HepG2 (cell line): Measurements from ENCODE around the gene SHISA7. TPM values are rescaled to one million over a fixed set of nuclear protein-coding genes. Genes with fewer than 3 reads are reported as not detected.
A peak's percentile ranks its signal among the peaks of the same experiment; 100 is the strongest.

Experiments
- ATAC-seq: fragments of 200-7000 bp; cut with Tn5 transposase; 3 replicates; pipeline ENCODE4 v1.9.1; 2020; ENCODE audit warnings: mild to moderate bottlenecking, moderate library complexity
- BruUV-seq: library from RNA; stranded (reverse); fragments of 400-500 nt; replicated peaks from 2 replicates; lab custom pipeline; 2021; lab: Mats Ljungman, UMichigan
- CTCF ChIA-PET: fragments of 300-600 bp; formaldehyde crosslinking; extraction: SDS; loops from one replicate; lab custom pipeline; 2021; ENCODE audit warnings: low total read pairs, inconsistent platforms, low intra/inter-chr PET ratio; lab: Yijun Ruan, JAX
- POLR2A ChIA-PET: fragments of 350-600 bp; sonication (Branson Sonifier 250); formaldehyde crosslinking; loops from one replicate; lab custom pipeline; 2020; ENCODE audit warnings: antibody characterized with exemption, inconsistent platforms; lab: Yijun Ruan, JAX
- DNase-seq: peaks from one replicate; pipeline ENCODE4 v3.0.0-alpha.2; 2015; ENCODE audit warnings: low spot score
- FAIRE-seq: peaks from 3 replicates; lab custom pipeline; 2011; peaks lifted over from hg19 to GRCh38; lab: Jason Lieb, UNC
- H2AFZ ChIP-seq: one replicate; pipeline ENCODE4 v1.6.1; 2011; ENCODE audit warnings: low read length, inconsistent platforms
- H3K27ac ChIP-seq: fragments of 300-600 bp; 3 replicates; pipeline ENCODE4 v1.8.0; 2011; ENCODE audit warnings: mixed run types, mild to moderate bottlenecking, mixed read lengths, low read length, inconsistent platforms; ENCODE audit not compliant: insufficient read depth; ENCODE audit errors: extremely low read length
- H3K27me3 ChIP-seq, 2 experiments: fragments of 200-600 bp in 1 of 2; 2 replicates in 1 of 2; 3 replicates in 1 of 2; pipeline versions ENCODE4 v1.6.0 to v1.8.0; 2011; ENCODE audit warnings: low read length in 2 of 2, mild to moderate bottlenecking in 2 of 2, moderate library complexity in 2 of 2, inconsistent platforms in 1 of 2; ENCODE audit not compliant: insufficient read depth in 2 of 2, control insufficient read depth in 1 of 2
- H3K36me3 ChIP-seq, 2 experiments: fragments of 200-600 bp in 1 of 2; replicated peaks in 1 of 2; 2 replicates in 1 of 2; 3 replicates in 1 of 2; pipeline versions ENCODE4 v1.5.1 to v1.8.0; 2011; ENCODE audit warnings: low read length in 2 of 2, inconsistent platforms in 1 of 2; ENCODE audit not compliant: insufficient read depth in 2 of 2, control insufficient read depth in 1 of 2
- H3K4me1 ChIP-seq: 2 replicates; pipeline ENCODE4 v1.5.1; 2012; ENCODE audit warnings: low read length, inconsistent platforms; ENCODE audit not compliant: insufficient read depth
- H3K4me2 ChIP-seq: 2 replicates; pipeline ENCODE4 v1.6.0; 2011; ENCODE audit warnings: low read depth, low read length, inconsistent platforms
- H3K4me3 ChIP-seq, 3 experiments: fragments of 200-600 bp in 1 of 3; sonication (generic), shearing (Covaris generic) in 1 of 3; replicated peaks in 1 of 3; 2 replicates each; pipeline ENCODE4 v1.5.1; 2011 to 2016; ENCODE audit warnings: low read length in 3 of 3, inconsistent platforms in 2 of 3, low read depth in 2 of 3, mild to moderate bottlenecking in 2 of 3, control low read depth in 1 of 3, mixed read lengths in 1 of 3; ENCODE audit not compliant: insufficient read depth in 1 of 3
- H3K79me2 ChIP-seq: one replicate; pipeline ENCODE4 v1.6.1; 2011; ENCODE audit warnings: low read length, inconsistent platforms; ENCODE audit not compliant: insufficient read depth
- H3K9ac ChIP-seq: 2 replicates; pipeline ENCODE4 v1.6.0; 2011; ENCODE audit warnings: mild to moderate bottlenecking, low read depth, low read length, inconsistent platforms; ENCODE audit not compliant: insufficient read depth
- H3K9me3 ChIP-seq: 2 replicates; pipeline ENCODE4 v1.5.1; 2012; ENCODE audit warnings: mild to moderate bottlenecking, low read length
- H4K20me1 ChIP-seq: 2 replicates; pipeline ENCODE4 v1.6.0; 2011; ENCODE audit warnings: inconsistent platforms, mild to moderate bottlenecking, low read length, moderate library complexity; ENCODE audit not compliant: insufficient read depth
- ARNT2 ChIP-seq: sonication (generic); formaldehyde crosslinking; IDR thresholded peaks from 2 replicates; pipeline ENCODE4 v1.8.0; 2022; ENCODE audit warnings: mild to moderate bottlenecking, low read depth, missing genetic modification reagents, moderate library complexity
- ASH2L ChIP-seq: fragments of 300-600, 200-600 bp; sonication (generic); IDR thresholded peaks from 2 replicates; pipeline ENCODE4 v1.7.0; 2017; ENCODE audit warnings: low read depth, mild to moderate bottlenecking, moderate library complexity, mixed read lengths, low read length; ENCODE audit not compliant: insufficient read length
- MAX ChIP-seq: IDR thresholded peaks from 2 replicates; pipeline ENCODE4 v1.6.1; 2012; ENCODE audit warnings: inconsistent platforms
- POLR2G ChIP-seq: fragments of 200-400 bp; formaldehyde crosslinking; IDR thresholded peaks from 2 replicates; pipeline ENCODE4 v1.6.1; 2018; ENCODE audit warnings: mild to moderate bottlenecking, low read depth, low read length, moderate library complexity
- TBX2 ChIP-seq: sonication (generic); formaldehyde crosslinking; IDR thresholded peaks from 2 replicates; pipeline ENCODE4 v1.5.0; 2020; ENCODE audit warnings: missing genetic modification reagents, mild to moderate bottlenecking, borderline replicate concordance
- ZBED4 ChIP-seq: sonication (generic); formaldehyde crosslinking; IDR thresholded peaks from 2 replicates; pipeline ENCODE4 v1.4.0; 2020; ENCODE audit warnings: missing genetic modification reagents, borderline replicate concordance
- ZEB1 ChIP-seq: IDR thresholded peaks from 2 replicates; pipeline ENCODE4 v1.6.1; 2012; ENCODE audit warnings: mild to moderate bottlenecking, low read depth, inconsistent platforms; ENCODE audit not compliant: insufficient replicate concordance
- ZNF292 ChIP-seq: sonication (generic); formaldehyde crosslinking; IDR thresholded peaks from 2 replicates; pipeline ENCODE4 v1.8.1; 2022; ENCODE audit warnings: mild to moderate bottlenecking, low read depth, missing genetic modification reagents, borderline replicate concordance
- ZNF670 ChIP-seq: sonication (generic); formaldehyde crosslinking; IDR thresholded peaks from 2 replicates; pipeline ENCODE4 v1.8.0; 2022; ENCODE audit warnings: mild to moderate bottlenecking, missing genetic modification reagents, borderline replicate concordance
- ZNF674 ChIP-seq: sonication (generic); formaldehyde crosslinking; IDR thresholded peaks from 2 replicates; pipeline ENCODE4 v1.5.0; 2020; ENCODE audit warnings: low read depth, mild to moderate bottlenecking, missing genetic modification reagents
- ZNF772 ChIP-seq: sonication (generic); formaldehyde crosslinking; IDR thresholded peaks from 2 replicates; pipeline ENCODE4 v1.5.0; 2020; ENCODE audit warnings: mild to moderate bottlenecking, missing genetic modification reagents
- WGBS: methylation state at CpG from one replicate; pipeline ENCODE4 v1.1.6; 2017; ENCODE audit warnings: low lambda C conversion rate; 5-methylcytosine and 5-hydroxymethylcytosine counted together
- in situ Hi-C: cut with HindIII; loops from 2 replicates; pipeline ENCODE4 v1.10.0; 2017; ENCODE audit warnings: low pct_unique_long_range_greater_than_20kb; ENCODE audit not compliant: extremely low pct_ligation_motif_present
- intact Hi-C: fragments of 100-400 bp; cut with micrococcal nuclease; formaldehyde crosslinking; loops from one replicate; pipeline ENCODE4 v1.10.0; 2022; ENCODE audit not compliant: unreplicated experiment
- polyA plus RNA-seq, 8 experiments: library from polyadenylated mRNA; depleted of rRNA in 3 of 8; stranded (reverse) in 7 of 8; unstranded in 1 of 8; fragments of >200 nt; fragmentation: Illumina TruSeq in 4 of 8; extraction: Trizol in 4 of 8; gene quantifications; 2 replicates each; pipeline versions ENCODE4 v1.2.1 to v1.2.3, GENCODE V29; 2011 to 2016; ENCODE audit warnings: low read depth in 4 of 8, missing spikeins in 1 of 8, mixed read lengths in 1 of 8; ENCODE audit not compliant: insufficient read depth in 1 of 8
- total RNA-seq, 5 experiments: library from RNA; depleted of rRNA; stranded (reverse); fragments of >200 nt; fragmentation: Illumina TruSeq; extraction: Trizol; gene quantifications; 2 replicates each; pipeline ENCODE4 v1.2.3, GENCODE V29; 2016; ENCODE audit warnings: low read depth in 1 of 5
- TF ChIP-seq, protein P1 (sequence below): sonication (generic); formaldehyde crosslinking; IDR thresholded peaks from 2 replicates; pipeline ENCODE4 v1.5.1; 2020; ENCODE audit warnings: missing genetic modification reagents, mild to moderate bottlenecking, borderline replicate concordance
- TF ChIP-seq, protein P2 (sequence below): conservative IDR thresholded peaks from 2 replicates; pipeline ENCODE4 v1.6.1; 2018; ENCODE audit warnings: missing genetic modification reagents
- TF ChIP-seq, protein P3 (sequence below): sonication (generic); formaldehyde crosslinking; IDR thresholded peaks from 2 replicates; pipeline ENCODE4 v1.4.0; 2020; ENCODE audit warnings: missing genetic modification reagents; ENCODE audit errors: not compliant biosample characterization

The SHISA7 gene
- total and polyA plus RNA-seq, 2 of the 13 experiments (the other 11 are each of a cell fraction or from before 2014, with no cell fraction given) = not detected

DNA sequence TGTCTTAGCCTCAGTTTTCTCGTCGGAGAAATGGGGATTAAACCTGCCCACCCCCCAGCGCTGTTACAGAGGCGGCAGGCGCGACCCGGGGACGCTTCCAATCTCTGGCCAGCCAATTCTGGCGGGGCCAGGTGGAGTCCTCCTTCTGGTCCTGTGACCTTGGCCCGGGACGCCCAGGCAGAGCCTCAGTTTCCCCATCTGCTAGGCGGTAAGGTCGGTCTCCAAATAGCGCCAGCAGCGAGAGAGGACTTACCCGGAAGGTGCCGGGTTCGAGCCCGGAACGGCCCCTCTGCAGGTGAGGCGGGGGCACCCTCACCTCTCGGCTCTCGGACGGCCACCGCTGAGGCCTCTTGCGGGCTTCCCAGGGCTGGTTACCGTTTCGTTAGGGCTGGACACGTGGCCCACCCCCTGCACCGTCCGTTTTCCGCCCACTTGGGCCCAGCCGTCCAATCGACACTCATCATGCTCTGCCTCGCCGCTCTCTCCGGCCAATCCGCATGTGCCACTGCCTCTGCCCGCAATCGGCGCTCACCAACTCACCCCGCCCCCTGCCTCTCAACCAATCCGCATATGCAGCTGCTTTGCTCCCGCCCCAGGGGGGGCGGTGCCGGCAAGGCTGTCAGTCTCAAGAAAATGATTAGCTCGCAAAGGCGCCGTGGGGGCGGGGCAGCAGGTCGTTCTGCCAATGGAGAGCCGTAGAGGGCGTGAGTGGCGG lies 18.3 kb upstream of the SHISA7 start, which contains the start of gene ISOC2:
Gene ISOC2 (minus strand): TSS at position 384 of the 715 bp plus-strand sequence. CDS start 5,156 bp downstream, outside the sequence.
- Histone ChIP-seq H3K4me3 (peak within 1 kb of the TSS; percentile 60 to 81 (median 67)), H3K9ac (peak within 1 kb of the TSS; percentile 87), H3K27ac (peak within 1 kb of the TSS; percentile 93), H3K36me3 (peaks cover 1 to 4% of the 10 kb centered on the region in 2 experiments; a peak in 3 of 5 replicates), H2AFZ (no peak within 1 kb of the TSS), H4K20me1 (no peaks in the 10 kb centered on the region; the same call in 1 of the 2 replicates), H3K27me3 (no peaks in the 10 kb centered on the region), H3K4me1 (peaks cover 58% of the 10 kb centered on the region), H3K9me3 (no peaks in the 10 kb centered on the region), H3K79me2 (peaks cover 20% of the 10 kb centered on the region), H3K4me2 (peak within 1 kb of the TSS; percentile 100)
- intact Hi-C loops = no loop called here
- ChIA-PET CTCF (no interaction called here), POLR2A (interaction anchor here (0.5 to 2.6 kb wide), 31 partner anchors 8 to 344 kb away, joined by 3 to 29 read pairs (median 4); partner anchors contain the start of genes CCDC106, FIZ1, HSPBP1 and KMT5C)
- in situ Hi-C loops = no loop called here
- ATAC-seq = peak; percentile 93
- BruUV-seq = no TSS peak
- peak; percentile 97 for FAIRE-seq
- 0% methylated on average over 14 of the region's 54 CpGs for WGBS
- DNase-seq = peak; percentile 98
- TF ChIP-seq POLR2G = peak; percentile 97
- TF ChIP-seq, protein P1, sequence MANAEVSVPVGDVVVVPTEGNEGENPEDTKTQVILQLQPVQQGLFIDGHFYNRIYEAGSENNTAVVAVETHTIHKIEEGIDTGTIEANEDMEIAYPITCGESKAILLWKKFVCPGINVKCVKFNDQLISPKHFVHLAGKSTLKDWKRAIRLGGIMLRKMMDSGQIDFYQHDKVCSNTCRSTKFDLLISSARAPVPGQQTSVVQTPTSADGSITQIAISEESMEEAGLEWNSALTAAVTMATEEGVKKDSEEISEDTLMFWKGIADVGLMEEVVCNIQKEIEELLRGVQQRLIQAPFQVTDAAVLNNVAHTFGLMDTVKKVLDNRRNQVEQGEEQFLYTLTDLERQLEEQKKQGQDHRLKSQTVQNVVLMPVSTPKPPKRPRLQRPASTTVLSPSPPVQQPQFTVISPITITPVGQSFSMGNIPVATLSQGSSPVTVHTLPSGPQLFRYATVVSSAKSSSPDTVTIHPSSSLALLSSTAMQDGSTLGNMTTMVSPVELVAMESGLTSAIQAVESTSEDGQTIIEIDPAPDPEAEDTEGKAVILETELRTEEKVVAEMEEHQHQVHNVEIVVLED = peak; percentile 67; the same call in 1 of the 2 replicates
- peak; percentile 73 for TF ChIP-seq ASH2L
- TF ChIP-seq MAX = peak; percentile 95
- TF ChIP-seq TBX2 (CRISPR knock-in tag) = peak; percentile 83
- TF ChIP-seq ZNF674 (CRISPR knock-in tag) = no peak
- peak; percentile 61 for TF ChIP-seq ZEB1
- peak; percentile 85 for TF ChIP-seq ZNF670 (CRISPR knock-in tag)
- TF ChIP-seq, protein P2, sequence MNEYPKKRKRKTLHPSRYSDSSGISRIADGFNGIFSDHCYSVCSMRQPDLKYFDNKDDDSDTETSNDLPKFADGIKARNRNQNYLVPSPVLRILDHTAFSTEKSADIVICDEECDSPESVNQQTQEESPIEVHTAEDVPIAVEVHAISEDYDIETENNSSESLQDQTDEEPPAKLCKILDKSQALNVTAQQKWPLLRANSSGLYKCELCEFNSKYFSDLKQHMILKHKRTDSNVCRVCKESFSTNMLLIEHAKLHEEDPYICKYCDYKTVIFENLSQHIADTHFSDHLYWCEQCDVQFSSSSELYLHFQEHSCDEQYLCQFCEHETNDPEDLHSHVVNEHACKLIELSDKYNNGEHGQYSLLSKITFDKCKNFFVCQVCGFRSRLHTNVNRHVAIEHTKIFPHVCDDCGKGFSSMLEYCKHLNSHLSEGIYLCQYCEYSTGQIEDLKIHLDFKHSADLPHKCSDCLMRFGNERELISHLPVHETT = peak; percentile 64
- TF ChIP-seq ZNF772 = peak; percentile 88
- TF ChIP-seq ARNT2 = peak; percentile 81
- TF ChIP-seq ZNF292 (CRISPR knock-in tag) = peak; percentile 62; the same call in 1 of the 2 replicates
- peak; percentile 61; the same call in 1 of the 2 replicates for TF ChIP-seq ZBED4 (CRISPR knock-in tag)
- TF ChIP-seq, protein P3, sequence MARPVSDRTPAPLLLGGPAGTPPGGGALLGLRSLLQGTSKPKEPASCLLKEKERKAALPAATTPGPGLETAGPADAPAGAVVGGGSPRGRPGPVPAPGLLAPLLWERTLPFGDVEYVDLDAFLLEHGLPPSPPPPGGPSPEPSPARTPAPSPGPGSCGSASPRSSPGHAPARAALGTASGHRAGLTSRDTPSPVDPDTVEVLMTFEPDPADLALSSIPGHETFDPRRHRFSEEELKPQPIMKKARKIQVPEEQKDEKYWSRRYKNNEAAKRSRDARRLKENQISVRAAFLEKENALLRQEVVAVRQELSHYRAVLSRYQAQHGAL = peak; percentile 15
